ENCODE measurements around the gene ZBTB1. TPM values are rescaled to one million over a fixed set of nuclear protein-coding genes. Genes with fewer than 3 reads are reported as not detected.

The ZBTB1 gene, protein sequence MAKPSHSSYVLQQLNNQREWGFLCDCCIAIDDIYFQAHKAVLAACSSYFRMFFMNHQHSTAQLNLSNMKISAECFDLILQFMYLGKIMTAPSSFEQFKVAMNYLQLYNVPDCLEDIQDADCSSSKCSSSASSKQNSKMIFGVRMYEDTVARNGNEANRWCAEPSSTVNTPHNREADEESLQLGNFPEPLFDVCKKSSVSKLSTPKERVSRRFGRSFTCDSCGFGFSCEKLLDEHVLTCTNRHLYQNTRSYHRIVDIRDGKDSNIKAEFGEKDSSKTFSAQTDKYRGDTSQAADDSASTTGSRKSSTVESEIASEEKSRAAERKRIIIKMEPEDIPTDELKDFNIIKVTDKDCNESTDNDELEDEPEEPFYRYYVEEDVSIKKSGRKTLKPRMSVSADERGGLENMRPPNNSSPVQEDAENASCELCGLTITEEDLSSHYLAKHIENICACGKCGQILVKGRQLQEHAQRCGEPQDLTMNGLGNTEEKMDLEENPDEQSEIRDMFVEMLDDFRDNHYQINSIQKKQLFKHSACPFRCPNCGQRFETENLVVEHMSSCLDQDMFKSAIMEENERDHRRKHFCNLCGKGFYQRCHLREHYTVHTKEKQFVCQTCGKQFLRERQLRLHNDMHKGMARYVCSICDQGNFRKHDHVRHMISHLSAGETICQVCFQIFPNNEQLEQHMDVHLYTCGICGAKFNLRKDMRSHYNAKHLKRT
- total RNA-seq: 10 to 100 TPM; 42.5 to 46.8 TPM

DNA sequence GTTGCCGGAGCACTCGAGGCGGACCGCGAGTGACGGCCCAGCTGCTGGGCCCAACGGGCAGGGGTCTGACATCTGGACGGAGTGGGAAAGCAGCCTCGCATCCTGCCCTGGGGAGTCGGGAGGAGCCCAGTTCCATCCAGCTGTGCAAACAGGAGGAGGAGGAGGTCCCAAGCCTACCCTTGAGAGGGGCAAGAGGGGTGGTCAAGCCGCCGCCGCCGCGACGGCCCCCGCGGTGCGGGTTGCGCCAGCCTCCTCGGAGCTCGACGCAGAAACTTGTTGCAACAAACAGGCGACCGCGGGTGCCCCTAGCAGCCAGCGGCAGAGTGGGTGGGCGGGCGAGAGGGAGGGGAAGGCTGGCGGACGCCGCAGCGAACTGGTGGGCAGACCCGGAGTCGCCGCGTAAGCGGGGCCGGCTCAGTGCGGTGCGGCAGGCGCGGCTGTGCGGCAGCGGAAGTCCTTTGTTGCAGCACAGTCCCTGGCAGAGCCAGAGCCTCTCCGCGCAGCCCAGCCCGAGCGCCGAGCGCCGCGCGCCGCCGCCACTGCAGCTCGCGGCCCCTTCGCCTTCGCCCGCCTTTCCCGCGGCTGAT, at the start of gene ZBTB1:
ZBTB1 (plus strand) TSS at position 461 of the 587 bp plus-strand sequence. CDS start 16,735 bp downstream, outside the sequence.
- ATAC-seq: peak; percentile 76 to 86
- Mint-ChIP-seq H3K27ac (peak within 1 kb of the TSS; percentile 95 to 99), H3K36me3 (peaks cover 15% of the 10 kb centered on the region), H3K4me1 (ENCODE audit: low read depth in 2 of 2) (peaks cover 60 to 71% of the 10 kb centered on the region in 2 donors), H3K9me3 (no peaks in the 10 kb centered on the region), H3K27me3 (no peaks in the 10 kb centered on the region), H3K4me3 (peak within 1 kb of the TSS; percentile 98)
- peak; percentile 96 for DNase-seq (ENCODE audit: low spot score)

GRCh38 chr14:64459405-64460136, 45.0 kb upstream of the ZBTB1 start:
- Mint-ChIP-seq H3K9me3 (no peaks in the 10 kb centered on the region), H3K27ac (no peak overlapping the region), H3K27me3 (no peaks in the 10 kb centered on the region), H3K4me1 (ENCODE audit: low read depth in 2 of 2) (peaks cover 9 to 10% of the 10 kb centered on the region in 2 donors), H3K4me3 (no peak overlapping the region), H3K36me3 (peaks cover 23% of the 10 kb centered on the region)
- DNase-seq (ENCODE audit: low spot score) (no peak), ATAC-seq (no peak)

DNA sequence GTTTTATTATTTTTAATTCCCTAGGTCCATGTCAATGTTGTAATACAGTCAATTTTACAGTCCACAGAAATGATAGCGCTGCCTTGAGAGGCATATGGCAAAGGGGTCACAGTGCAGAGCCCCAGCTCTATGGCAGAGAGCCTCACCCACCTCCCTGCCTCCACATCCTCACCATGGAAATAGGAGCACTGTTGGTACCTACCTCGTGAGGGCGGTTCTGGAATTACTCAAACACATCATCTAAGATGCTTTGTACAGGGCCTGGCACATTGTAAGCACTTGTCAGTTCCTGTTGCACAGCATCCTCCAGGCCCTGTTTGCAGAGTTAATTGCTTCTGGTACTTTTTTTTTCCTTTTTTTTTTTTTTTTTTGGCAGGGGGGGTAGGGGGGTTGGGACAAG, 43.3 kb upstream of the ZBTB1 start:
- Mint-ChIP-seq H3K27ac (peak overlapping the region in 1 of 2 donors; percentile 16), H3K9me3 (no peaks in the 10 kb centered on the region), H3K27me3 (no peaks in the 10 kb centered on the region), H3K4me1 (ENCODE audit: low read depth in 2 of 2) (peaks cover 19 to 22% of the 10 kb centered on the region in 2 donors), H3K4me3 (no peak overlapping the region), H3K36me3 (peaks cover 20% of the 10 kb centered on the region)
- no peak for ATAC-seq
- no peak for DNase-seq (ENCODE audit: low spot score)

GRCh38 chr14:64463195-64463594, 41.4 kb upstream of the ZBTB1 start:
- H3K4me3 Mint-ChIP-seq: no peak overlapping the region
- DNase-seq (ENCODE audit: low spot score) (no peak), ATAC-seq (no peak)
- peaks cover 29 to 38% of the 10 kb centered on the region in 2 donors for H3K4me1 Mint-ChIP-seq (ENCODE audit: low read depth in 2 of 2)
- no peaks in the 10 kb centered on the region for H3K27me3 Mint-ChIP-seq
- no peaks in the 10 kb centered on the region for H3K9me3 Mint-ChIP-seq
- H3K27ac Mint-ChIP-seq: no peak overlapping the region
- peaks cover 15% of the 10 kb centered on the region for H3K36me3 Mint-ChIP-seq

DNA sequence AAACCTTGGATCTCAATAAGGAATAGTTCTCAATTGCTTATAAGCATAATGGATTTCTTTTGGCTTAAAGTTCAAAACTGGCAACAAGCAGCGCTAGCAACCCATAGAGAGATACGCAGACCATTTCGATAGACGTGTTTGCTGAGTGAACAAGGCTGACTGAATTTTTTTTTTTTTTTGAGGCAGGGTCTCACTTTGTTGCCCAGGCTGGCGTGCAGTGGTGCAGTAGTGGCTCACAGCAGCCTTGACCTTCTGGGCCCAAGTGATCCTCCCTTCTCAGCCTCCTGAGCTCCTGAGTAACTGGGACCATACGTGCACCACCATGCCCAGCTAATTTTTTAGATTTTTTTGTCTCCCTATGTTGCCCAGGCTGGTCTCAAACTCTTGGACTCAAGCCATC, 40.7 kb upstream of the ZBTB1 start:
- H3K9me3 Mint-ChIP-seq: no peaks in the 10 kb centered on the region
- H3K4me3 Mint-ChIP-seq: peak overlapping the region; percentile 89
- ATAC-seq: no peak
- H3K36me3 Mint-ChIP-seq: peaks cover 13% of the 10 kb centered on the region
- H3K27me3 Mint-ChIP-seq: no peaks in the 10 kb centered on the region
- no peak for DNase-seq (ENCODE audit: low spot score)
- H3K27ac Mint-ChIP-seq: peak overlapping the region; percentile 74 to 87
- H3K4me1 Mint-ChIP-seq (ENCODE audit: low read depth in 2 of 2): peaks cover 30 to 42% of the 10 kb centered on the region in 2 donors

DNA sequence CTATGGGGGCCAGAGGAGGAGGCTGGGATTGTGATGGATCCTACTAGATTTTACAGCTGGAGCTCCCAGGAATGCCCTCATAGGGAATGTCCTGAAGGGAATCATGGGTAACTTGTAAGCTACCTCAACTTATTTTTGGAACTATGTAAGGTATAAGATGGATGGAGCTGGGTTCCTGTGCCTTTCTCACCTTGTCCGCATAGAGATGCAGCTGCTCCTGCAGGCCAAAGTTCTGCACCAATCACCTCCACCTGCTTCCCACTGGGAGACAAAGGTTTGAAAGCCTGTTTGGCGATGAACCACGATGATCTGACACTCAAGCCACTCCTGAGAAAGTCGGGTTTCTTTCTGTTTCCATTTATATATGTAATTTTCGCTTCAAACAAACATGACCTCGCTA, 39.9 kb upstream of the ZBTB1 start:
- H3K27me3 Mint-ChIP-seq: no peaks in the 10 kb centered on the region
- H3K4me1 Mint-ChIP-seq (ENCODE audit: low read depth in 2 of 2): peaks cover 27 to 42% of the 10 kb centered on the region in 2 donors
- no peaks in the 10 kb centered on the region for H3K9me3 Mint-ChIP-seq
- ATAC-seq: peak in 1 of 2 donors; percentile 2
- peaks cover 5% of the 10 kb centered on the region for H3K36me3 Mint-ChIP-seq
- peak overlapping the region; percentile 74 to 87 for H3K27ac Mint-ChIP-seq
- peak overlapping the region; percentile 89 for H3K4me3 Mint-ChIP-seq
- DNase-seq (ENCODE audit: low spot score): no peak

GRCh38 chr14:64465191-64465822, 39.3 kb upstream of the ZBTB1 start, which contains the start of gene AKAP5:
Gene AKAP5 (plus strand): TSS chr14:64465499. CDS start chr14:64468395, 2,896 bp downstream.
- peak within 1 kb of the TSS; percentile 92 for H3K4me3 Mint-ChIP-seq
- peak; percentile 83 for DNase-seq (ENCODE audit: low spot score)

GRCh38 chr14:64465831-64466554, 38.6 kb upstream of the ZBTB1 start:
- Mint-ChIP-seq H3K27ac (peak overlapping the region; percentile 67 to 91), H3K9me3 (no peaks in the 10 kb centered on the region), H3K4me1 (ENCODE audit: low read depth in 2 of 2) (peaks cover 23 to 41% of the 10 kb centered on the region in 2 donors), H3K4me3 (peak overlapping the region; percentile 92), H3K27me3 (no peaks in the 10 kb centered on the region), H3K36me3 (peaks cover 3% of the 10 kb centered on the region)
- DNase-seq (ENCODE audit: low spot score): no peak
- ATAC-seq: no peak

More at GRCh38 chr14:64465191-64465822, 39.3 kb upstream of the ZBTB1 start, which contains the start of gene AKAP5:
- H3K9me3 Mint-ChIP-seq: no peaks in the 10 kb centered on the region
- ATAC-seq: peak; percentile 88 to 91
- peak within 1 kb of the TSS; percentile 74 to 91 for H3K27ac Mint-ChIP-seq
- peaks cover 5% of the 10 kb centered on the region for H3K36me3 Mint-ChIP-seq
- no peaks in the 10 kb centered on the region for H3K27me3 Mint-ChIP-seq
- peaks cover 24 to 42% of the 10 kb centered on the region in 2 donors for H3K4me1 Mint-ChIP-seq (ENCODE audit: low read depth in 2 of 2)

DNA sequence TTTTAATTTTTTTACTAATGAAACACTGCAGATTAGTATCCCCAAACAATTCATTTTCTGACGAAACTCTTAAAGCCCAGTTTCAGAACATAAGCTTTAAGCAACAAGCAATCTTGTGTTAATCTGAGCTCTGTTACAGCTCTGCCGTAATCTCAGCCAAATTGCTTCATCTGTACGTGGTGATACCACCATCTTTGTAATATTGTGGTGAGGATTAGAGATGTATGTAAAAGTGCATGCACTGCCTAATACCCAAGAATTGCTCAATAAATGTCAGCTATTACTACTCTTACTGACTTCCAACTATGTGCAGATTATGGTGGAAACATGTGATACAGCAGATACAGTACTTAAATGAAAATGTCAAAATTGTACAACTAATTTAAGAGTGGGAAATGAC, 37.5 kb upstream of the ZBTB1 start:
- Mint-ChIP-seq H3K27ac (peak overlapping the region; percentile 5 to 11), H3K27me3 (no peaks in the 10 kb centered on the region), H3K4me3 (peak overlapping the region; percentile 26), H3K36me3 (no peaks in the 10 kb centered on the region), H3K4me1 (ENCODE audit: low read depth in 2 of 2) (peaks cover 22 to 39% of the 10 kb centered on the region in 2 donors), H3K9me3 (no peaks in the 10 kb centered on the region)
- ATAC-seq (peak; percentile 66 to 67), DNase-seq (ENCODE audit: low spot score) (no peak)

GRCh38 chr14:64467566-64467965, 37.0 kb upstream of the ZBTB1 start:
- Mint-ChIP-seq H3K9me3 (no peaks in the 10 kb centered on the region), H3K27me3 (no peaks in the 10 kb centered on the region), H3K4me3 (no peak overlapping the region), H3K4me1 (ENCODE audit: low read depth in 2 of 2) (peaks cover 22 to 39% of the 10 kb centered on the region in 2 donors), H3K27ac (peak overlapping the region; percentile 5 to 11), H3K36me3 (no peaks in the 10 kb centered on the region)
- ATAC-seq (no peak), DNase-seq (ENCODE audit: low spot score) (no peak)

- peak overlapping the region; percentile 5 to 11 for H3K27ac Mint-ChIP-seq
- H3K36me3 Mint-ChIP-seq: no peaks in the 10 kb centered on the region
- H3K4me3 Mint-ChIP-seq: no peak overlapping the region
- H3K9me3 Mint-ChIP-seq: no peaks in the 10 kb centered on the region
- DNase-seq (ENCODE audit: low spot score) (no peak), ATAC-seq (no peak)
- H3K4me1 Mint-ChIP-seq (ENCODE audit: low read depth in 2 of 2): peaks cover 22 to 39% of the 10 kb centered on the region in 2 donors
- H3K27me3 Mint-ChIP-seq: no peaks in the 10 kb centered on the region
Measured at GRCh38 chr14:64468451-64468850, 36.1 kb upstream of the ZBTB1 start.

DNA sequence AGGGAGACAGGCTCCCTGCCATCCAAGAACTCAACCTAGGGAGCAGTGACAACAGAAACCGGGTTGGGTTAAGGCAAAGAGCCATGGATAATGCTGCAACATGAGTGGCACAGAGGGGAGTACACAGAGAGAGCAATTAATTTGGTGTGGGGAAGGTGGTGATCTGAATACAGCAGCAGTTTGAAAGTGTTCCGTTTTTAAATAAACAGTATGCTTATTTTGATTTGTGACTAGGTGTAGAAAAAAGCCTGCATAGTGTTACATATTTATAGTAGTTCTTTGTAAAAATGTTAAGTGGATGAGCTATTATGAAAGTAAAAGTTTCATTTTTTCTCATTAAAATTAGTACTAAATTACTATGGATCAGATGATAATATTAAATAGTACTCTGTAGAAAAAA, 30.5 kb upstream of the ZBTB1 start:
- Mint-ChIP-seq H3K4me1 (ENCODE audit: low read depth in 2 of 2) (peaks cover 4 to 6% of the 10 kb centered on the region in 2 donors), H3K36me3 (no peaks in the 10 kb centered on the region)
- no peak for ATAC-seq

More for the DNA sequence above, 30.5 kb upstream of the ZBTB1 start:
- no peak overlapping the region for H3K27ac Mint-ChIP-seq
- H3K27me3 Mint-ChIP-seq: no peaks in the 10 kb centered on the region
- H3K4me3 Mint-ChIP-seq: peak overlapping the region; percentile 32
- no peak for DNase-seq (ENCODE audit: low spot score)
- no peaks in the 10 kb centered on the region for H3K9me3 Mint-ChIP-seq

All from natural killer cell treated with Interleukin-12 subunit alpha and Interleukin-12 subunit beta and Interleukin-15 and Interleukin-18, amount 100 ng/mL, for 72 hours (primary cell).